GM18526 (cell line): ENCODE measurements around the gene MFAP4.

ENCODE experiments used
- POLR2A ChIP-seq: IDR thresholded peaks from 3 replicates; pipeline ENCODE4 v1.6.1; 2011; ENCODE audit not compliant: insufficient read length; ENCODE audit errors: extremely low read depth

The MFAP4 gene

GRCh38 chr17:19412984-19413383, 26.0 kb upstream of the MFAP4 start:
- TF ChIP-seq POLR2A = no peak

- no peak for TF ChIP-seq POLR2A
Measured at GRCh38 chr17:19412510-19412909, 25.5 kb upstream of the MFAP4 start.

- TF ChIP-seq POLR2A = no peak
Measured at GRCh38 chr17:19411631-19412030, 24.6 kb upstream of the MFAP4 start.

- no peak for TF ChIP-seq POLR2A
Measured at GRCh38 chr17:19410875-19411620, 24.1 kb upstream of the MFAP4 start, which contains the start of gene RNF112. TSS of gene RNF112 (plus strand) at chr17:19411232. CDS start at chr17:19411409, 177 bp downstream.

GRCh38 chr17:19410091-19410490, 23.1 kb upstream of the MFAP4 start:
- TF ChIP-seq POLR2A = no peak

- no peak for TF ChIP-seq POLR2A
Measured at GRCh38 chr17:19409509-19409908, 22.5 kb upstream of the MFAP4 start.

GRCh38 chr17:19409066-19409465, 22.1 kb upstream of the MFAP4 start:
- no peak for TF ChIP-seq POLR2A

GRCh38 chr17:19408346-19408710, 21.3 kb upstream of the MFAP4 start:
- TF ChIP-seq POLR2A = no peak

GRCh38 chr17:19407601-19408345, 20.8 kb upstream of the MFAP4 start:
- no peak for TF ChIP-seq POLR2A

GRCh38 chr17:19405114-19405513, 18.1 kb upstream of the MFAP4 start:
- no peak for TF ChIP-seq POLR2A

- no peak for TF ChIP-seq POLR2A
Measured at GRCh38 chr17:19404264-19404663, 17.3 kb upstream of the MFAP4 start.

- no peak for TF ChIP-seq POLR2A
Measured at GRCh38 chr17:19403021-19403420, 16.0 kb upstream of the MFAP4 start.

GRCh38 chr17:19402171-19402570, 15.2 kb upstream of the MFAP4 start:
- TF ChIP-seq POLR2A = no peak

GRCh38 chr17:19401321-19402010, 14.5 kb upstream of the MFAP4 start:
- no peak for TF ChIP-seq POLR2A

- TF ChIP-seq POLR2A = no peak
Measured at GRCh38 chr17:19399750-19400450, 12.9 kb upstream of the MFAP4 start.
